ENCODE results near the gene CT47B1.
"Not testable (repeated sequence)": the region's sequence is repeated elsewhere in the genome, so short reads cannot be mapped to it uniquely, and the experiment has no call there.

The CT47B1 gene

DNA sequence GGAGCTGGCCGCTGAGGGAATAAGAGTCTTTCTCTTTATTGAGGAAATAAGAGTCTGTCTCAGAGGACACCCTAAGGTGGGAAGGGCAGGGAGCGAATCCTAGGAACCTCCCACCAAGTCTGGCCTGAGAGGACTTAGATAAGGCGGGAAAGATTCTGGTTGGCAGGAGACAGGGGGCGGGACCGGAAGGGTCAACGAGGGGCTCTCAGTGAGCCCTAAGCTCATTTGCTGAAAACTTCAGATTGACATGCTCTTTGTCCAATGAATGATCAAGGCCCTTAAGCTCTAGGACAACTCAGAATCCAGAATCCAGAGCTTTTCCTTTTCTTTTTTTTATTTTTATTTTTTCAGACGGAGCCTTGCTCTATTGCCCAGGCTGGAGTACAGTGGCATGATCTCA is at the start of gene CT47B1:
TSS of gene CT47B1 (minus strand) at position 101 of the 400 bp plus-strand sequence. CDS start 196 bp downstream, outside the sequence.
- not testable (repeated sequence) for DNase-seq

DNA sequence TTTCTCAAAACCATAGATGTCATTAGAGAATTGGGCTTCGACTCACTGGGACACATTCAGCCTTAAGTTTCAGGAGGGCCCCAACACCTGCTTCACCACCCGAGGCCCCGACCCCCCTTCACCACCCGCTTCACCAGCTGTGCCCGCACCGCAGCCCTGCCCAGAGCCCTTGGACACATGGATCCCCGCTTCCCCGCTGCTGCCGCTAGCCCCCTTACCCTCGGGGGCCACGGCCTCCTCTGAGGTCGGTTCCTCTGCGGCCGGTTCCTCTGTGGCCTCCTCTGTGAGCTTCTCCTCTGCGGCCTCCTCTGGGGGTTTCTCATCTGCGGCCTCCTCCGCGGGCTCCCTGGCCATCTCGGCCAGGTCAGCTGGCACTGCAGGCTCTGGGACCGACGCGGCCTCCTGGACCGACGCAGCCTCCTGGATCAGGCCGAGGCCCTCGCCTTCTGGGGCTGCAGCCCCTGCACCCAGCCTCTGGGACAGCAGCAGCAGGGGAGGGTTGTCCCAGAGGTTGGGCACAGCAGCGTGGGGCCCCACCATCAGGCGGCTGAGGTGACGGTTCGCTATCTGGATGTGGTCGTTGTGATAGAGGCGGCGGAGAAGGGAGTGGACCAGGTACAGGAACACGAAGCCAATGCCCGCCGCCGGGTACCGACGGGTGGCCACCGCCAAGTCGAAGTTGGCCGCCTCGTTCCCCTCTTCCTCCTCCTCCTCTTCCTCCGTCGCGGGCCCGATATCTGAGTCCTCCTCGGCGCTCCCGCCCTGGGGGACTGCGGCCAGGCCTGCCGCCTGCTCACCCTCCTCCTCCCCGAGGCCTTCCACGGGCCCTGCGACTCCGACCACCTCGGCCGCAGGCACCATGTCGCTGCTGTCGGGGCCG is 748 bp downstream of the CT47B1 start:
- DNase-seq: no peak

DNA sequence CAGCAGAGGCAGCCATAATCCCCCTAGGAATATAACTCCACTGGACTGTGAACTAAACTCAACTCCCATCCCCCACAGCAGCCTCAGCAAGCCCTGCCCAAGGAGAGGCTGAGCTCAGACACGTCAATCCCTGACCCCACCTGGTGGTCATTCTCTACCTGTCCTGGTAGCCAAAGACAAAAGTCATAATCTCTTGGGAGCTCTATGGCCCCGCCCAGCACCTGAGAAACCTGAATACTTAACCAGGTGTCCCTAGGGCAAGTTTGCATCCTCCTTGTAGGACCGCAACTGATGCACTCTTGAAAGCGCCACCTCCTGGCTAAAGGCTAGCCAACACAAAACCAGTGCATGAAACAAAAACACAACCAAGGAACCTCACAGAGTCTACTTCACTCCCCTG is 18.4 kb downstream of the CT47B1 start:
- no peak for DNase-seq

DNA sequence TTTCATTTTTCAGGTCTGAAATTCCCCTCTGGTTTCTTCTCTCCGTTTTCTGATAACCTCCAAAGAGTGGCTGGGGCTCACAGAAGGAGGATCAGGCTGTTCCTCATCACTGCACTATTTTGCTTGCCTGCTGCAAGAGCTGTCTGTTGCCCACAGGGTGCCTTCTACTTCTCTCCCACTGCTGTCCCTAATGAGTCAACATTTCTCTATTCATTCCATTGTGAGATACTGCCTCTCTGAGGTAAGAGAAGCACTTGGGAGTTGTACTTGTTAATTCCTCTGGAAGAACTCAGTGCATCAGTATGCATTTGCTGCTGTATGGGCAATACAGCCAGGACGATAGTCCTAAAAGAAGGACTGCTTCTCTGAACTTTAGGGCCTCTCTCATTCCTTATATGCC is 34.8 kb downstream of the CT47B1 start:
- no peak for DNase-seq

DNA sequence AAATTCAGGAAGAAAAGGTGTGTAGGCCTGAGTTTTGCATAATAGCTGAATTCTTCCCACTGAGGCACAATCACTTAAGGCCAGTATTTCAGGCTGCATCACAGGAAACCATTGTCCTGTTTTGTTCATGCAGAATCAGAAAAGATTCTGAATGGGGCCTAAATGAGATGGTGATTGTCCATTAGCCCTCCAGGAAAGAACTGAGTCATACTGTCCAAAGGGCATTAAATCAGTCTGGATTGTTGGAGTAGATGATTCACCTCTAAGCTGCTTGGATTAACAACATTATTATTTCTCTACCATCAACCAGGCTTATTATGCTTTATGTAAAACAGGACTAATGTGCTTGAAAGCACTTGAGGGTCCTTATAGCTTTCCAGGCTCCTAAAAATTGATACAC is 36.2 kb downstream of the CT47B1 start:
- DNase-seq: no peak

DNA sequence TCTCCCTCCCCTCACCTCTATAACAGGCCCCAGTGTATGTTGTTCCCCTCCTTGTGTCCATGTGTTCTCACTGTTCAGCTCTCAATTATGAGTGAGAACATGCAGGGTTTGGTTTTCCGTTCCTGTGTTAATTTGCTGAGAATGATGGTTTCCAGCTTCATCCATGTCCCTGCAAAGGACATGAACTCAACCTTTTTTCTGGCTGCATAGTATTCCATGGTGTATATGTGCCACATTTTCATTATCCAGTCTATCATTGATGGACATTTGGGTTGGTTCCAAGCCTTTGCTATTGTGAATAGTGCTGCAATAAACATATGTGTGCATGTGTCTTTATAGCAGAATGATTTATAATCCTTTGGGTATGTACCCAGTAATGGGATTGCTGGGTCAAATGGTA is 48.5 kb downstream of the CT47B1 start:
- not testable (repeated sequence) for DNase-seq

DNA sequence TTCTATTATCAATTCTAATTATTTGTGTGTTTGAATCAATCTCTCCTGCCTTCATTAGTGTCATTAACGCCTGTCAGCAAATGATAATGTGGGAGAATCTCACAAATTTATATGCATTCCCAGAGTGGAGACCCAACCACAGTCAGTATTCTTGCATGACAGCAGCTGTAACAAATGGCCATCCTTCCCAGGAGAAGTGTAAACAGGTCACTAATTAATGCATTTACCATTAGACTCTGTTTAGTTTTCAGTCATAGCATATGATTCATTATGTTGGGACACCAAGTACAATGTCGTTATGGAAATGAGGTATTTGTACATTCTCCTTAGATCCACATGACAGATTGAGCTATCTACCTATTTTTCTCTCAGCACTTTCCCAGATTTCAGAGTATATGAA is 50.5 kb downstream of the CT47B1 start:
- no peak for DNase-seq

DNA sequence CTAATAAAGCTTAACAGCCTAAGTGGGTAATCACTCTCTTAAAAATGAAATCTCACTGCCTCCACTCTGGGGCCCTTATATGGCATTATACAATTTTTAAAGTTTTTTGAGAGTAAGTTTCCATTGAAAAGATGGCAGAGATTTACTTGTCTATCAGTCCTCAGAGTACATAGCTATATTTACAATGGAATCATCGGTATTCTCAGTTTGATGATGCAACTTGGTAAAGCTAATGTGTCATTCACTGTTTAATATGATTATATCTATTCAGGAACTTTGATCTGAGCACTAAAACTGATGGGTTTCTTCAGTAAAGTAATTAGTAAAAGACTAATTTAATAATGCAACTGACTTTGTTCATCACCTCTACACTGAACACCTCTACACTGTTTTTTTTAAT is 51.6 kb downstream of the CT47B1 start:
- no peak for DNase-seq

DNA sequence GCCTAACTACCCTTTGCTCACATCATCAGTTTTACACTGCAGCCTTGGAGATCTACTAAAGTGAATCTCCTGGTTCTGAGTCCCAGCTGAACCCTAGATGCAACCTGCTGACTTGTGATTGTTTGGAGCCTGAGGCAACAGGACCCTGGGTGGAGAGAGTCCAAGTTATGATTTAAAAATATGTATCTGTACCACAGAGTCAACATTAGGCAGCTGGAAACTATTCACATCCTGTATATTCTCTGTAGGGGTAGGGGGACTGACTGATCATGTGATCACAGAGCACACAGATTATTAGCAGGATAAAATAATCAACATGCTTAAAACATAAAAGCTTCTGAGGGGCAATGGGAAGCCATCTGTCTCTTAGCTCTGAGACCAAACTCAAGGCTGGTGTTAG is 52.1 kb downstream of the CT47B1 start:
- DNase-seq: no peak
